ENCODE data around the gene ADAMTSL3. TPM values are rescaled to one million over a fixed set of nuclear protein-coding genes. Genes with fewer than 3 reads are reported as not detected.

ADAMTSL3 gene
- total RNA-seq, 2 donors from 2014 or later, result 0.79 to 3.4 TPM

DNA sequence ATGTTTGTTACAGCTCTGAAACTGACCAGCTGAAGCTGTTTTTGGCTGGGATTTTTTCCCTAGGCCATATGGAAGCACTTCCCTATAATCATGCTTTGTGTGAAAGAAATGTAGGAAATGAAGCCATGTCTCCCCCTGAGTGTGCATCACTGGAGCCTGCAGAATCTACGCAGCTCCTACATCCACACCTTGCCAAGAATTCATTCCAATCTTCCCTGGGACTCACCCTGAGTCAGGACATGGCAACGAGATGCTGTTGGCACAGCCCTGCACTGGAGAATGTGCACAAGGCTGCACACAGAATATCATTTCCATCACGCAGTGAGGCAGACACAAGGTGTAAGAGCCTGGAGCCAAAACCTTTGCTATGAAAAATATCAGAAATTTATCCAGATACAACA lies 189.5 kb downstream of the ADAMTSL3 start:
- TF ChIP-seq, protein P1, sequence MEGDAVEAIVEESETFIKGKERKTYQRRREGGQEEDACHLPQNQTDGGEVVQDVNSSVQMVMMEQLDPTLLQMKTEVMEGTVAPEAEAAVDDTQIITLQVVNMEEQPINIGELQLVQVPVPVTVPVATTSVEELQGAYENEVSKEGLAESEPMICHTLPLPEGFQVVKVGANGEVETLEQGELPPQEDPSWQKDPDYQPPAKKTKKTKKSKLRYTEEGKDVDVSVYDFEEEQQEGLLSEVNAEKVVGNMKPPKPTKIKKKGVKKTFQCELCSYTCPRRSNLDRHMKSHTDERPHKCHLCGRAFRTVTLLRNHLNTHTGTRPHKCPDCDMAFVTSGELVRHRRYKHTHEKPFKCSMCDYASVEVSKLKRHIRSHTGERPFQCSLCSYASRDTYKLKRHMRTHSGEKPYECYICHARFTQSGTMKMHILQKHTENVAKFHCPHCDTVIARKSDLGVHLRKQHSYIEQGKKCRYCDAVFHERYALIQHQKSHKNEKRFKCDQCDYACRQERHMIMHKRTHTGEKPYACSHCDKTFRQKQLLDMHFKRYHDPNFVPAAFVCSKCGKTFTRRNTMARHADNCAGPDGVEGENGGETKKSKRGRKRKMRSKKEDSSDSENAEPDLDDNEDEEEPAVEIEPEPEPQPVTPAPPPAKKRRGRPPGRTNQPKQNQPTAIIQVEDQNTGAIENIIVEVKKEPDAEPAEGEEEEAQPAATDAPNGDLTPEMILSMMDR (conservative IDR thresholded peaks at IDR 0.05), result no peak
- no peak for DNase-seq
- no peak overlapping the region for H3K4me3 ChIP-seq (ENCODE audit: low read length)
- no peak overlapping the region for H3K27ac ChIP-seq (ENCODE audit: low read depth, low read length)
- no peaks in the 10 kb centered on the region for H3K4me1 ChIP-seq (ENCODE audit: control insufficient read depth, insufficient read depth, low read length)
- H3K4me3 Mint-ChIP-seq, result no peak overlapping the region
- no peaks in the 10 kb centered on the region for H3K4me1 Mint-ChIP-seq
- WGBS, 2 experiments (ENCODE audit: insufficient coverage in 1 of 2, insufficient read length in 1 of 2), result 90 to 100% methylated on average over 1 to 3 of the region's 3 CpGs
- H3K27me3 Mint-ChIP-seq (ENCODE audit: insufficient read depth), result peaks cover 1% of the 10 kb centered on the region
- no peaks in the 10 kb centered on the region for H3K9me3 Mint-ChIP-seq
- no peak overlapping the region for H3K27ac Mint-ChIP-seq
- no peaks in the 10 kb centered on the region for H3K36me3 ChIP-seq (ENCODE audit: control insufficient read depth, insufficient read depth, low read length)
- no peaks in the 10 kb centered on the region for H3K9me3 ChIP-seq (ENCODE audit: control insufficient read depth, low read length)
- H3K36me3 Mint-ChIP-seq (ENCODE audit: low read depth), result no peaks in the 10 kb centered on the region
- no peaks in the 10 kb centered on the region for H3K27me3 ChIP-seq (ENCODE audit: control insufficient read depth, insufficient read depth, low read length, poor library complexity, severe bottlenecking)
- H3K9ac ChIP-seq (ENCODE audit: extremely low read depth, low read length, poor library complexity, severe bottlenecking), result no peak overlapping the region

DNA sequence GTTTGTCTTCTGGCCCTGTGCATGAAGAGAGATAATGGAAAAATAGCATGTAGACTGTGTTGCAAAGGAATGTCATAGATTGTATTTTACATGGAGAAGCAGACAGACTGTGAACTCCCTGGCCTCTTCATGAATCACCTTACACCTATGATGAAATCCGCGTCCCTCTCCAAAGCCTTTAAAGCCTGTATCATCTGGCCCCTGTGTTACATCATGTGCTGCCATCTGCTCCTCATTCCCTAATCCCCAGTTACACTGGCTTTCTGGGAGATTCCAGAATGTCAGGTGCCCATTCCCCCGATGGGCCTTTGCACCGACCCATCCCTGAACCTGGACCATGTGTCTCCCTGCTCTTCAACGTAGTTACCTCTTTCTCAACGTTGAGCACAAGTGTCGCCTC lies 190.8 kb downstream of the ADAMTSL3 start:
- WGBS, 2 experiments (ENCODE audit: insufficient coverage in 1 of 2, insufficient read length in 1 of 2), result 94 to 98% methylated on average over 6 to 7 of the region's 7 CpGs
- Mint-ChIP-seq H3K27me3 (ENCODE audit: insufficient read depth) (peaks cover 1% of the 10 kb centered on the region), H3K4me3 (no peak overlapping the region), H3K36me3 (ENCODE audit: low read depth) (no peaks in the 10 kb centered on the region), H3K4me1 (no peaks in the 10 kb centered on the region), H3K9me3 (no peaks in the 10 kb centered on the region), H3K27ac (no peak overlapping the region)
- TF ChIP-seq, protein P1 (conservative IDR thresholded peaks at IDR 0.05), result no peak
- Histone ChIP-seq H3K4me3 (ENCODE audit: low read length) (no peak overlapping the region), H3K27me3 (ENCODE audit: control insufficient read depth, insufficient read depth, low read length, poor library complexity, severe bottlenecking) (no peaks in the 10 kb centered on the region), H3K9me3 (ENCODE audit: control insufficient read depth, low read length) (no peaks in the 10 kb centered on the region), H3K27ac (ENCODE audit: low read depth, low read length) (no peak overlapping the region), H3K4me1 (ENCODE audit: control insufficient read depth, insufficient read depth, low read length) (no peaks in the 10 kb centered on the region), H3K36me3 (ENCODE audit: control insufficient read depth, insufficient read depth, low read length) (no peaks in the 10 kb centered on the region), H3K9ac (ENCODE audit: extremely low read depth, low read length, poor library complexity, severe bottlenecking) (no peak overlapping the region)
- no peak for DNase-seq

DNA sequence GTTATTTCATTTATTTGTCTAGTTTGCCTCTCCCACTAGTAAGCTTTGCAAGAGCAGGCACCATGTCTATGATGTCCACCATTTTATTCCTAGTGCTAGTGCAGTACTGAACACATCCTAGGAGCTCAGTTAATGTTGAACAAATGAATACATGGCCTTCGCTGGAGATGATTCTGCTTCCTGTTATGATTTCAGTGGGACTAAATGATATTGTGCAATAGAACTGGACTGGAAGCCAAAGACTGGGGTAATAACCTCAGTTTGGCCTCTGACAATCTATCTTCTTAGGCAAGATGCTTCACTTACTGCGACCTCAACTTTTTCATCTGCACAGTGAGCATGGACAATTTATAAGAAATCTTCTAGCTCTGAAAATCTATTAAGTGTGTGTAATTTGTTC lies 191.3 kb downstream of the ADAMTSL3 start:
- Histone ChIP-seq H3K36me3 (ENCODE audit: control insufficient read depth, insufficient read depth, low read length) (no peaks in the 10 kb centered on the region), H3K4me1 (ENCODE audit: control insufficient read depth, insufficient read depth, low read length) (no peaks in the 10 kb centered on the region), H3K27ac (ENCODE audit: low read depth, low read length) (no peak overlapping the region), H3K9me3 (ENCODE audit: control insufficient read depth, low read length) (no peaks in the 10 kb centered on the region), H3K9ac (ENCODE audit: extremely low read depth, low read length, poor library complexity, severe bottlenecking) (no peak overlapping the region), H3K27me3 (ENCODE audit: control insufficient read depth, insufficient read depth, low read length, poor library complexity, severe bottlenecking) (no peaks in the 10 kb centered on the region), H3K4me3 (ENCODE audit: low read length) (no peak overlapping the region)
- H3K9me3 Mint-ChIP-seq, result no peaks in the 10 kb centered on the region
- H3K36me3 Mint-ChIP-seq (ENCODE audit: low read depth), result no peaks in the 10 kb centered on the region
- no peak overlapping the region for H3K4me3 Mint-ChIP-seq
- no peak for DNase-seq
- WGBS, 2 experiments (ENCODE audit: insufficient coverage in 1 of 2, insufficient read length in 1 of 2), result 92 to 100% methylated on average over 1 of the region's 2 CpGs
- H3K4me1 Mint-ChIP-seq, result no peaks in the 10 kb centered on the region
- TF ChIP-seq, protein P1 (conservative IDR thresholded peaks at IDR 0.05), result no peak
- H3K27ac Mint-ChIP-seq, result no peak overlapping the region
- peaks cover 4% of the 10 kb centered on the region for H3K27me3 Mint-ChIP-seq (ENCODE audit: insufficient read depth)
